GM12873 (cell line): Measurements from ENCODE around the gene APBA3.

ENCODE experiments used
- TF ChIP-seq, protein P1 (sequence below): IDR thresholded peaks from 2 replicates; pipeline ENCODE4 v1.5.1; 2012; ENCODE audit warnings: low read depth, mild to moderate bottlenecking, moderate library complexity, low read length, control low read depth; ENCODE audit not compliant: insufficient read depth; ENCODE audit errors: missing control alignments

Gene APBA3, protein sequence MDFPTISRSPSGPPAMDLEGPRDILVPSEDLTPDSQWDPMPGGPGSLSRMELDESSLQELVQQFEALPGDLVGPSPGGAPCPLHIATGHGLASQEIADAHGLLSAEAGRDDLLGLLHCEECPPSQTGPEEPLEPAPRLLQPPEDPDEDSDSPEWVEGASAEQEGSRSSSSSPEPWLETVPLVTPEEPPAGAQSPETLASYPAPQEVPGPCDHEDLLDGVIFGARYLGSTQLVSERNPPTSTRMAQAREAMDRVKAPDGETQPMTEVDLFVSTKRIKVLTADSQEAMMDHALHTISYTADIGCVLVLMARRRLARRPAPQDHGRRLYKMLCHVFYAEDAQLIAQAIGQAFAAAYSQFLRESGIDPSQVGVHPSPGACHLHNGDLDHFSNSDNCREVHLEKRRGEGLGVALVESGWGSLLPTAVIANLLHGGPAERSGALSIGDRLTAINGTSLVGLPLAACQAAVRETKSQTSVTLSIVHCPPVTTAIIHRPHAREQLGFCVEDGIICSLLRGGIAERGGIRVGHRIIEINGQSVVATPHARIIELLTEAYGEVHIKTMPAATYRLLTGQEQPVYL

DNA sequence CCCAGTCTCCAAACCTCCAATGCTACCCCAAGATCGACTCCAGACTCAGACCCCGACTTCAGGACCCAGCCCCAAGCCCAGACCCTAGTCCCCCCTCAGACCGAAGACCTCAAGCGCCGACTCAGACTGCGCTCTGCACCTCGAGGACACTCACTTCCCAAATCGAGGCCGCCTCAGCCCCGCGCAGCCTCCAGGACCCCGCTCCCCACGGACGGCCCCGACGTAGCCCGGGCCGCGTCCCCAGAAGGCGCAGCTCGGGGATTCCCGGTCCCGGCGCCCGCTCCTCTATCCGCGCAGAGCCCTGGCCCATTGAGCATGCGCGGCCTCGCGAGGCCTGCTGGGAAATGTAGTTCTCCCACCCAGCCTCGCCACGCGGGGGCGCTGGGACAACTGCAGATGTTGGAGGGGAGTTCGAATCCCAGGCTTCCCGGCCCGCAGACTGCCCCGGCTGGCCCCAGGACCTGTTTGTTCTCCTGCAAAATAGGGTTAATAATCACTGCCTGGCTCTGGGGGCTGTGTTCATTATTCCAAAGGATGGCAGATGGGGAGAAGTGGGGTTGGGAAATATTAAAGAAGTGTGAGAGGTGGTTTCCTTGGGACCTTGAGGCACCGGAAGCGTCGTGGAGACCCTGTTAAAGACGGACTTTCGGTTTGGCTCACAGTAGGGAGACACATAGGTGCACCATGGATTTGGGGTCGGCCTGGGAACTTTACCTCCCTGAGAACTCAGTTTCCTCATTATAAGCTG lies at the start of gene APBA3:
Gene APBA3, minus strand, starts transcription at position 311 of the 748 bp plus-strand sequence. CDS start 1,428 bp downstream, outside the sequence.
- TF ChIP-seq, protein P1, sequence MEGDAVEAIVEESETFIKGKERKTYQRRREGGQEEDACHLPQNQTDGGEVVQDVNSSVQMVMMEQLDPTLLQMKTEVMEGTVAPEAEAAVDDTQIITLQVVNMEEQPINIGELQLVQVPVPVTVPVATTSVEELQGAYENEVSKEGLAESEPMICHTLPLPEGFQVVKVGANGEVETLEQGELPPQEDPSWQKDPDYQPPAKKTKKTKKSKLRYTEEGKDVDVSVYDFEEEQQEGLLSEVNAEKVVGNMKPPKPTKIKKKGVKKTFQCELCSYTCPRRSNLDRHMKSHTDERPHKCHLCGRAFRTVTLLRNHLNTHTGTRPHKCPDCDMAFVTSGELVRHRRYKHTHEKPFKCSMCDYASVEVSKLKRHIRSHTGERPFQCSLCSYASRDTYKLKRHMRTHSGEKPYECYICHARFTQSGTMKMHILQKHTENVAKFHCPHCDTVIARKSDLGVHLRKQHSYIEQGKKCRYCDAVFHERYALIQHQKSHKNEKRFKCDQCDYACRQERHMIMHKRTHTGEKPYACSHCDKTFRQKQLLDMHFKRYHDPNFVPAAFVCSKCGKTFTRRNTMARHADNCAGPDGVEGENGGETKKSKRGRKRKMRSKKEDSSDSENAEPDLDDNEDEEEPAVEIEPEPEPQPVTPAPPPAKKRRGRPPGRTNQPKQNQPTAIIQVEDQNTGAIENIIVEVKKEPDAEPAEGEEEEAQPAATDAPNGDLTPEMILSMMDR = peak; percentile 70

DNA sequence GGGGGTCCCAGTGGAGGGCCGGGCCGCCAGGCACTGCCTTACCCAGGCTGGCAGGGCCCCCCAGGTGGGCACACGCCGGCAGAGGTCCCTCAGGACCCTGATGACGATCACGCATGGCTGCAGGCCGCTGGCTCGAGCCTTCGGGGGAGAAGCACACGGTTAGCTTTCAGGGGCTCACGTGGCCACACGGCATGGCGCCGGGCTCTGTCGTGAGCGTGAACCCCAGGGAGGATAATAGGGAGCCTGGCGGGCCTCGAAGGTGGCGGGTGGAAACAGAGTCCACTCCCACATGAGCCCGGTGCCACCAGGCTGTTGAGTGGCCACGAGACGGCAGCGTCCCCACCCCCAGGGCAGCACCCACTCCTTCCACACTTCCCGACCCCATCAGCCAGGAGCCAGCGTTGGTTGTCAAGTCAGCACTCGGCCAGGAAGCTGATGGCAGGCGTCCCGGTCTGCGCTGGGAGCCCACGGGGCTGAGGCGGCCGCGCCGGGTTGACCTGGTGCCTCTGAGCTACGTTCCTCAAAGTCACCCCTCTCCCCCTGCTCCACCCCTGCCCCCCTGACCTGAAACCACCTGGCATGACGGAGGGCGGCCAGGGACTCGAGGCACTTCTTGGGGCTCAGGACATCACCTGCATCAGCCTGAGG lies 49.3 kb upstream of the APBA3 start:
- TF ChIP-seq, protein P1 = no peak

DNA sequence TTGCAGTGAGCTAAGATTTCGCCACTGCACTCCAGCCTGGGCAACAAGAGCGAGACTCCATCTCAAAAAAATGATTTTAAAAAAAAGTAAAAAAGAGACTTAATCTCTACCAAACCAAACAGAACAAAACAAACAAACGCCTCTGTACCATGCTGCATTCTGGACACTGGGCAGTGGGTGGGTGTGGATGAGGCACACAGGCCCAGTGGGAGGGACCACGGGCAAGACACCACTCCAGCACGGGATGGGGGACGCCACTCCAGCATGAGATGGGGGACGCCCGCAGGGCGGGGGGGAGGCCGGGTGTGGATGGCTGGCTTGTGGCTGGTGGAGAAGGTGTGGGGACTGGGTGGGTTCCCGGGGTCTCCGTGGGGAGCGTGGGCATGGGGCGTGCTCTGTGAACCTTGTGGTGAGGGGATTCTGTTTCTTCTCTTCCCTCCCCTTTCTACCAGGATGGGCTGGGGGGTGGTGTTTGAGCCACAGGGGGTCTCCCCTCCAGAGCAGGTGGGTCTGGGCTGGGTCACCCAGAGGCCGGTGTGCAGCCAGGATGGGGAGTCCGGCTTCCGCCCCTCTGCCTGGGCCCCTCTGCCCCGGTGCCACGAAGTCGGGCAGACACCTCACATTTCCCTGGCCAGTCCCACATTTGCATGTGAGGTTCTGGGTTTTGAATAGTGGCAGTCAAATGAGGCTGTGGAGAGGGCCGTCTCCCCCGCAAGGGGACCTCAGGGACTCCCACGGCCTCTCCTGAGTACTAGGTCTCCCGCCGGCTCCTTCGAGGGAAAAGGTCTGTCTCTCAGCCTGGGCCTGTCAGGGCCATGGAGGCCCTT lies 48.6 kb upstream of the APBA3 start:
- TF ChIP-seq, protein P1 = no peak

DNA sequence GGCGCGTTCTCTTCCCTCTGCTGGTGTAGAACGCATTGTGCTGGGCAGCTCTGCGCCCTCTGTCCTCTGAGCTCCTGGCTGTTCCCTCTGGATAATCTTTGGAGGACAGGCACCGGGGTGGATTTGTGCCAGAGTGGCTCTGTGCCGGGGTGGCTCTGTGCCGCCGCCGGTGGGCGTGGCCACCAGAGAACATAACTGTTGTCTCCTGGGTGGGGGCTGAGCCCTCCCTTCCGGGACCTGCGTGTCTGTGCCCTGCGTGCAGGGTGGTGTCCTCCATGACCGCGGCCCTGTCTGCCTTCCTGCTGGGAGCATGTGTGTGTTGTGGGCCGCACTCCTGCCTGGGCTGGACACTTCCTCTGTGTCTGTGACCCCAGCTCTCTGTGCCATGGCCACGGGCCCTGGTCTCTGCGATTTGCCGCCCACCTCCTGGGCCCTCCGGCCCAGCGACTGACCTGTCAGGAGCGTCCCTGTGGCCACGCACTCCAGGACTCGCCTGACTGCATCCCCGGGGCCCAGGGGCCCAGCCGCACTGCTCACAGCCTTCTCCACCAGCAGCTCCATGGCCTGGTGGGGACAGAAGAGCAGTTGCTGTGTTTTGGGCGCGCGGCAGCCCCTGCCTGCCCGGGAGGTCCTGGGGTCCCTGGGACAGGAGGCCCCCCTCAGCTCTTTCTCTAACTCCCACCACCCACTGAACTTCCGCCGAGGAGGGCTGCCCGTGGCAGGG lies 47.1 kb upstream of the APBA3 start:
- TF ChIP-seq, protein P1 = no peak

DNA sequence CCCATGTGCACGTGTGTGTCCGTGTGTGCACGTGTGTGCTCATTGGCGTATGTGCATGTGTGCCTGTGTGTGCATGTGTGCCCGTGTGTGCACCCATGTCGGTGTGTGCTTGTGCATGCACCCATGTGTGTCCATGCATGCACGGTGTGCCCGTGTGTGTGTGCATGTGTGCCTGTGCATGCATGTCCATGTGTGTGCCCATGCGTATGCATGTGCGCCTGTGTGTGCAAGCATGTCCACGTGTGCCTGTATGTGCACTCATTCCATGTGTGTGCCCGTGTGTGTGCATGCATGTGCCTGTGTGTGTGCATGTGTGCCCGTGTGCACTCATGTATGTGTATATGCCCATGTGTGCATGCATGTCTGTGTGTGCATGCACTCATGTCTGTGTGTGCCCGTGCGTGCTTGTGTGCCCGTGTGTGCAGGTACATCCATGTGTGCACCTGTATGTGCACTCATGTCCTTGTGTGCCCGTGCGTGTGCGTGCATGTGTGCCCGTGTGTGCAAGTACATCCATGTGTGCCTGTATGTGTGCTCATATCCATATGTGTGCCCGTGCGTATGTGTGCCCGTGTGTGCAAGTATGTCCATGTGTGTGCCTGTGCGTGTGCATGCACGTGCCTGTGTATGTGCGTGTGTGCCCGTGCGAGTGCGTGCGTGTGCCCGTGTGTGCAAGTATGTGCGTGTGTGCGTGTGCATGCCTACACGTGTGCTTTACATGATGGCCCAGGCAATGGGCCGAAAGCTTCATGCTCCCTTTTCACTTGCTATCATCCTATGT lies 46.3 kb upstream of the APBA3 start:
- TF ChIP-seq, protein P1 = no peak

DNA sequence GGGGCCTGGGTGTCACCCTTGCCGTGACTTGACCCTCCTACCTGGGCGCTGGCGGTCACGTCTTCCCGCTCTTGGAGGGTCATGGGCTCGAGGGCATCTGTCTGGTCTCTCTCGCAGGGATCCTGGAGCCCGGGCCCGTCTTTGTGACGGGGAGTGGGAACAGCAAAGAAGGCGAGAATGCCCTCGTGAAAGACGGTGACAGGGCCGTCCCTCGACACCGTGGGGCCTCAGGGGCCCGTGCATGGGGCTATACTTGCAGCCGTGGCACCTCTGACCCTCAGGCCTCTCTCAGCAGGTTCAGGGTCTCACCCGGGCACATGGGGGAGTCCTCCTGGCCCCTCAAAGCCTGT lies 45.6 kb upstream of the APBA3 start:
- TF ChIP-seq, protein P1 = no peak
